HepG2 (cell line): ENCODE results near the gene ORMDL3. TPM values are rescaled to one million over a fixed set of nuclear protein-coding genes. Genes with fewer than 3 reads are reported as not detected.

Source experiments
- FOXP1 ChIP-seq, 2 experiments: fragments of 450-650 bp in 1 of 2; IDR thresholded peaks; 2 replicates each; pipeline ENCODE4 v1.6.1; 2017 to 2018; ENCODE audit warnings: antibody characterized with exemption in 1 of 2
- MYPOP ChIP-seq: sonication (generic); formaldehyde crosslinking; IDR thresholded peaks from 2 replicates; pipeline ENCODE4 v1.8.1; 2023; ENCODE audit warnings: mild to moderate bottlenecking, moderate library complexity, missing genetic modification reagents
- RARA ChIP-seq: IDR thresholded peaks from 2 replicates; pipeline ENCODE4 v1.6.1; 2016; ENCODE audit warnings: missing genetic modification reagents, missing compliant biosample characterization
- RXRB ChIP-seq: IDR thresholded peaks from 2 replicates; pipeline ENCODE4 v1.6.1; 2016; ENCODE audit warnings: borderline replicate concordance, missing genetic modification reagents, missing compliant biosample characterization
- THAP11 ChIP-seq: IDR thresholded peaks from 2 replicates; pipeline ENCODE4 v1.6.1; 2016; ENCODE audit warnings: missing biosample characterization, missing genetic modification reagents
- ZNF224 ChIP-seq: sonication (generic); formaldehyde crosslinking; IDR thresholded peaks from 2 replicates; pipeline ENCODE4 v1.5.0; 2020; ENCODE audit warnings: mild to moderate bottlenecking, missing genetic modification reagents
- ZNF235 ChIP-seq: sonication (generic); formaldehyde crosslinking; IDR thresholded peaks from 2 replicates; pipeline ENCODE4 v1.8.1; 2023; ENCODE audit warnings: mild to moderate bottlenecking, missing genetic modification reagents, borderline replicate concordance
- ZNF446 ChIP-seq: sonication (generic); formaldehyde crosslinking; IDR thresholded peaks from 2 replicates; pipeline ENCODE4 v1.5.0; 2020; ENCODE audit warnings: mild to moderate bottlenecking, missing genetic modification reagents
- polyA plus RNA-seq, 8 experiments: library from polyadenylated mRNA; depleted of rRNA in 3 of 8; stranded (reverse) in 7 of 8; unstranded in 1 of 8; fragments of >200 nt; fragmentation: Illumina TruSeq in 4 of 8; extraction: Trizol in 4 of 8; gene quantifications; 2 replicates each; pipeline versions ENCODE4 v1.2.1 to v1.2.3, GENCODE V29; 2011 to 2016; ENCODE audit warnings: low read depth in 4 of 8, missing spikeins in 1 of 8, mixed read lengths in 1 of 8; ENCODE audit not compliant: insufficient read depth in 1 of 8
- total RNA-seq, 5 experiments: library from RNA; depleted of rRNA; stranded (reverse); fragments of >200 nt; fragmentation: Illumina TruSeq; extraction: Trizol; gene quantifications; 2 replicates each; pipeline ENCODE4 v1.2.3, GENCODE V29; 2016; ENCODE audit warnings: low read depth in 1 of 5
- TF ChIP-seq, protein P1 (sequence below): IDR thresholded peaks from 2 replicates; pipeline ENCODE4 v1.4.0; 2020; ENCODE audit warnings: mild to moderate bottlenecking, missing genetic modification reagents
- TF ChIP-seq, protein P2 (sequence below): sonication (generic); formaldehyde crosslinking; IDR thresholded peaks from 2 replicates; pipeline ENCODE4 v1.4.0; 2020; ENCODE audit warnings: mild to moderate bottlenecking, missing genetic modification reagents
- TF ChIP-seq, protein P3 (sequence below): sonication (generic); formaldehyde crosslinking; conservative IDR thresholded peaks from 2 replicates; pipeline ENCODE4 v1.4.0; 2020; ENCODE audit warnings: mild to moderate bottlenecking, missing genetic modification reagents, moderate library complexity
- TF ChIP-seq, protein P4 (sequence below): sonication (generic); formaldehyde crosslinking; IDR thresholded peaks from 2 replicates; pipeline ENCODE4 v1.4.0; 2020; ENCODE audit warnings: missing genetic modification reagents

Gene ORMDL3
- total and polyA plus RNA-seq, 2 of the 13 experiments (the other 11 are each of a cell fraction or from before 2014, with no cell fraction given): 181 to 384 TPM

DNA sequence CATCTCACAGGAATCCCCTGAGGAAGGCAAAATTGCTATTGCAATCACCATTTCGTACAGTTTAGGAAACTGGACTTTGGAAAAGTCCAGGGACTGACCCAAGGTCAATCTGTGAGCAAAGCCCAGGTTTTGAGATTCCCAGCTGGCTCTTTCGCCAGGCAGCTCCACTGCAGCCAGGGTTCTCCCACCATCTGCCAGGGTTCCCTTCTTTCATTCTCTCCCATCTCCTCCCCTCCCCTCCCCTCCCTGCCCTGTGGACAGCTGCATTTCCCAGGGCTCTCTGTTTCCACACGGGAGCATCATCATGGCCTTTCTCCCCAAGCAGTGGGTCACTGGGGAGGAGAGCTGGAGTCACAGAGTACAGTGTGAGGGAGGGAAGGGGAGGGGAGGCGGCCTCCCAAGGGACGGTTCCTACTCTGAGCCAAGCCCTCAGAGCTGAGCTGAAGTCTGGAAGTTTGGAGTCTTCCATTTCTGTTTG lies 23.5 kb upstream of the ORMDL3 start (continued):
- TF ChIP-seq, protein P1, sequence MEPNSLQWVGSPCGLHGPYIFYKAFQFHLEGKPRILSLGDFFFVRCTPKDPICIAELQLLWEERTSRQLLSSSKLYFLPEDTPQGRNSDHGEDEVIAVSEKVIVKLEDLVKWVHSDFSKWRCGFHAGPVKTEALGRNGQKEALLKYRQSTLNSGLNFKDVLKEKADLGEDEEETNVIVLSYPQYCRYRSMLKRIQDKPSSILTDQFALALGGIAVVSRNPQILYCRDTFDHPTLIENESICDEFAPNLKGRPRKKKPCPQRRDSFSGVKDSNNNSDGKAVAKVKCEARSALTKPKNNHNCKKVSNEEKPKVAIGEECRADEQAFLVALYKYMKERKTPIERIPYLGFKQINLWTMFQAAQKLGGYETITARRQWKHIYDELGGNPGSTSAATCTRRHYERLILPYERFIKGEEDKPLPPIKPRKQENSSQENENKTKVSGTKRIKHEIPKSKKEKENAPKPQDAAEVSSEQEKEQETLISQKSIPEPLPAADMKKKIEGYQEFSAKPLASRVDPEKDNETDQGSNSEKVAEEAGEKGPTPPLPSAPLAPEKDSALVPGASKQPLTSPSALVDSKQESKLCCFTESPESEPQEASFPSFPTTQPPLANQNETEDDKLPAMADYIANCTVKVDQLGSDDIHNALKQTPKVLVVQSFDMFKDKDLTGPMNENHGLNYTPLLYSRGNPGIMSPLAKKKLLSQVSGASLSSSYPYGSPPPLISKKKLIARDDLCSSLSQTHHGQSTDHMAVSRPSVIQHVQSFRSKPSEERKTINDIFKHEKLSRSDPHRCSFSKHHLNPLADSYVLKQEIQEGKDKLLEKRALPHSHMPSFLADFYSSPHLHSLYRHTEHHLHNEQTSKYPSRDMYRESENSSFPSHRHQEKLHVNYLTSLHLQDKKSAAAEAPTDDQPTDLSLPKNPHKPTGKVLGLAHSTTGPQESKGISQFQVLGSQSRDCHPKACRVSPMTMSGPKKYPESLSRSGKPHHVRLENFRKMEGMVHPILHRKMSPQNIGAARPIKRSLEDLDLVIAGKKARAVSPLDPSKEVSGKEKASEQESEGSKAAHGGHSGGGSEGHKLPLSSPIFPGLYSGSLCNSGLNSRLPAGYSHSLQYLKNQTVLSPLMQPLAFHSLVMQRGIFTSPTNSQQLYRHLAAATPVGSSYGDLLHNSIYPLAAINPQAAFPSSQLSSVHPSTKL (CRISPR knock-in tag): peak; percentile 54
- TF ChIP-seq ZNF446 (CRISPR knock-in tag): no peak
- TF ChIP-seq ZNF235 (CRISPR knock-in tag): no peak
- TF ChIP-seq, protein P2, sequence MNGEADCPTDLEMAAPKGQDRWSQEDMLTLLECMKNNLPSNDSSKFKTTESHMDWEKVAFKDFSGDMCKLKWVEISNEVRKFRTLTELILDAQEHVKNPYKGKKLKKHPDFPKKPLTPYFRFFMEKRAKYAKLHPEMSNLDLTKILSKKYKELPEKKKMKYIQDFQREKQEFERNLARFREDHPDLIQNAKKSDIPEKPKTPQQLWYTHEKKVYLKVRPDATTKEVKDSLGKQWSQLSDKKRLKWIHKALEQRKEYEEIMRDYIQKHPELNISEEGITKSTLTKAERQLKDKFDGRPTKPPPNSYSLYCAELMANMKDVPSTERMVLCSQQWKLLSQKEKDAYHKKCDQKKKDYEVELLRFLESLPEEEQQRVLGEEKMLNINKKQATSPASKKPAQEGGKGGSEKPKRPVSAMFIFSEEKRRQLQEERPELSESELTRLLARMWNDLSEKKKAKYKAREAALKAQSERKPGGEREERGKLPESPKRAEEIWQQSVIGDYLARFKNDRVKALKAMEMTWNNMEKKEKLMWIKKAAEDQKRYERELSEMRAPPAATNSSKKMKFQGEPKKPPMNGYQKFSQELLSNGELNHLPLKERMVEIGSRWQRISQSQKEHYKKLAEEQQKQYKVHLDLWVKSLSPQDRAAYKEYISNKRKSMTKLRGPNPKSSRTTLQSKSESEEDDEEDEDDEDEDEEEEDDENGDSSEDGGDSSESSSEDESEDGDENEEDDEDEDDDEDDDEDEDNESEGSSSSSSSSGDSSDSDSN (CRISPR knock-in tag): no peak
- TF ChIP-seq, protein P3, sequence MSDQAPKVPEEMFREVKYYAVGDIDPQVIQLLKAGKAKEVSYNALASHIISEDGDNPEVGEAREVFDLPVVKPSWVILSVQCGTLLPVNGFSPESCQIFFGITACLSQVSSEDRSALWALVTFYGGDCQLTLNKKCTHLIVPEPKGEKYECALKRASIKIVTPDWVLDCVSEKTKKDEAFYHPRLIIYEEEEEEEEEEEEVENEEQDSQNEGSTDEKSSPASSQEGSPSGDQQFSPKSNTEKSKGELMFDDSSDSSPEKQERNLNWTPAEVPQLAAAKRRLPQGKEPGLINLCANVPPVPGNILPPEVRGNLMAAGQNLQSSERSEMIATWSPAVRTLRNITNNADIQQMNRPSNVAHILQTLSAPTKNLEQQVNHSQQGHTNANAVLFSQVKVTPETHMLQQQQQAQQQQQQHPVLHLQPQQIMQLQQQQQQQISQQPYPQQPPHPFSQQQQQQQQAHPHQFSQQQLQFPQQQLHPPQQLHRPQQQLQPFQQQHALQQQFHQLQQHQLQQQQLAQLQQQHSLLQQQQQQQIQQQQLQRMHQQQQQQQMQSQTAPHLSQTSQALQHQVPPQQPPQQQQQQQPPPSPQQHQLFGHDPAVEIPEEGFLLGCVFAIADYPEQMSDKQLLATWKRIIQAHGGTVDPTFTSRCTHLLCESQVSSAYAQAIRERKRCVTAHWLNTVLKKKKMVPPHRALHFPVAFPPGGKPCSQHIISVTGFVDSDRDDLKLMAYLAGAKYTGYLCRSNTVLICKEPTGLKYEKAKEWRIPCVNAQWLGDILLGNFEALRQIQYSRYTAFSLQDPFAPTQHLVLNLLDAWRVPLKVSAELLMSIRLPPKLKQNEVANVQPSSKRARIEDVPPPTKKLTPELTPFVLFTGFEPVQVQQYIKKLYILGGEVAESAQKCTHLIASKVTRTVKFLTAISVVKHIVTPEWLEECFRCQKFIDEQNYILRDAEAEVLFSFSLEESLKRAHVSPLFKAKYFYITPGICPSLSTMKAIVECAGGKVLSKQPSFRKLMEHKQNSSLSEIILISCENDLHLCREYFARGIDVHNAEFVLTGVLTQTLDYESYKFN (CRISPR knock-in tag): peak; percentile 66
- TF ChIP-seq THAP11 (CRISPR knock-in tag): 0 out of 2 replicates have a peak, but pooled peaks have one; percentile 14
- TF ChIP-seq ZNF224 (CRISPR knock-in tag): no peak
- no peak for TF ChIP-seq FOXP1 (IDR thresholded peaks at IDR 0.05)
- TF ChIP-seq FOXP1 (CRISPR knock-in tag; IDR thresholded peaks at IDR 0.05): 0 out of 2 replicates have a peak, but pooled peaks have one; percentile 3
- peak; percentile 11; the same call in 1 of the 2 replicates for TF ChIP-seq RARA (CRISPR knock-in tag)
- TF ChIP-seq RXRB: peak; percentile 20; the same call in 1 of the 2 replicates
- TF ChIP-seq, protein P4, sequence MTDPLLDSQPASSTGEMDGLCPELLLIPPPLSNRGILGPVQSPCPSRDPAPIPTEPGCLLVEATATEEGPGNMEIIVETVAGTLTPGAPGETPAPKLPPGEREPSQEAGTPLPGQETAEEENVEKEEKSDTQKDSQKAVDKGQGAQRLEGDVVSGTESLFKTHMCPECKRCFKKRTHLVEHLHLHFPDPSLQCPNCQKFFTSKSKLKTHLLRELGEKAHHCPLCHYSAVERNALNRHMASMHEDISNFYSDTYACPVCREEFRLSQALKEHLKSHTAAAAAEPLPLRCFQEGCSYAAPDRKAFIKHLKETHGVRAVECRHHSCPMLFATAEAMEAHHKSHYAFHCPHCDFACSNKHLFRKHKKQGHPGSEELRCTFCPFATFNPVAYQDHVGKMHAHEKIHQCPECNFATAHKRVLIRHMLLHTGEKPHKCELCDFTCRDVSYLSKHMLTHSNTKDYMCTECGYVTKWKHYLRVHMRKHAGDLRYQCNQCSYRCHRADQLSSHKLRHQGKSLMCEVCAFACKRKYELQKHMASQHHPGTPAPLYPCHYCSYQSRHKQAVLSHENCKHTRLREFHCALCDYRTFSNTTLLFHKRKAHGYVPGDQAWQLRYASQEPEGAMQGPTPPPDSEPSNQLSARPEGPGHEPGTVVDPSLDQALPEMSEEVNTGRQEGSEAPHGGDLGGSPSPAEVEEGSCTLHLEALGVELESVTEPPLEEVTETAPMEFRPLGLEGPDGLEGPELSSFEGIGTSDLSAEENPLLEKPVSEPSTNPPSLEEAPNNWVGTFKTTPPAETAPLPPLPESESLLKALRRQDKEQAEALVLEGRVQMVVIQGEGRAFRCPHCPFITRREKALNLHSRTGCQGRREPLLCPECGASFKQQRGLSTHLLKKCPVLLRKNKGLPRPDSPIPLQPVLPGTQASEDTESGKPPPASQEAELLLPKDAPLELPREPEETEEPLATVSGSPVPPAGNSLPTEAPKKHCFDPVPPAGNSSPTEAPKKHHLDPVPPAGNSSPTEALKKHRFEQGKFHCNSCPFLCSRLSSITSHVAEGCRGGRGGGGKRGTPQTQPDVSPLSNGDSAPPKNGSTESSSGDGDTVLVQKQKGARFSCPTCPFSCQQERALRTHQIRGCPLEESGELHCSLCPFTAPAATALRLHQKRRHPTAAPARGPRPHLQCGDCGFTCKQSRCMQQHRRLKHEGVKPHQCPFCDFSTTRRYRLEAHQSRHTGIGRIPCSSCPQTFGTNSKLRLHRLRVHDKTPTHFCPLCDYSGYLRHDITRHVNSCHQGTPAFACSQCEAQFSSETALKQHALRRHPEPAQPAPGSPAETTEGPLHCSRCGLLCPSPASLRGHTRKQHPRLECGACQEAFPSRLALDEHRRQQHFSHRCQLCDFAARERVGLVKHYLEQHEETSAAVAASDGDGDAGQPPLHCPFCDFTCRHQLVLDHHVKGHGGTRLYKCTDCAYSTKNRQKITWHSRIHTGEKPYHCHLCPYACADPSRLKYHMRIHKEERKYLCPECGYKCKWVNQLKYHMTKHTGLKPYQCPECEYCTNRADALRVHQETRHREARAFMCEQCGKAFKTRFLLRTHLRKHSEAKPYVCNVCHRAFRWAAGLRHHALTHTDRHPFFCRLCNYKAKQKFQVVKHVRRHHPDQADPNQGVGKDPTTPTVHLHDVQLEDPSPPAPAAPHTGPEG (CRISPR knock-in tag): no peak
- TF ChIP-seq MYPOP (CRISPR knock-in tag): no peak
